Measurements from ENCODE around the gene SERINC2. TPM values are rescaled to one million over a fixed set of nuclear protein-coding genes. Genes with fewer than 3 reads are reported as not detected.
"Not testable (repeated sequence)": the region's sequence is repeated elsewhere in the genome, so short reads cannot be mapped to it uniquely, and the experiment has no call there.

The SERINC2 gene
- total RNA-seq, 1 donor from 2014 or later, result 45.8 TPM

DNA sequence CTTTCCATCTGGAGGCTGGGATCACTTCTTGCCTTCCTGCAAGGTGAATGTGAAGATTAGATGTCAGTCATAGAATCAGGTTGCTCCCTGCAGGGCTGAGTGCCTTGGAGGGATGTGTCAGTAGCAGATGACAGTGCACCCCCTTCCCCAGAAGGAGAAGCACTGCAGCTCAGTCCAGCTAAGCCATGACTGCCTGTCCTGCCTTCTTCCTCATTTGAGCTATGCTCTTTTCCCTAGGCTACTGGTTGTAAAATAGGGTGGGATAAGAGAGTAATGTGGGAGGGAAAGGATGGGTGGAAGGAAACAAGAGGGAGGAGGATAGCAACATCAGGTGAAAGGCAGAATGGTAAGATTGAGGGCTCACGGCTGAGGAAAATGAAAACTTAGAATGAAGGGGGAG is 29.0 kb upstream of the SERINC2 start:
- TF ChIP-seq, protein P1, sequence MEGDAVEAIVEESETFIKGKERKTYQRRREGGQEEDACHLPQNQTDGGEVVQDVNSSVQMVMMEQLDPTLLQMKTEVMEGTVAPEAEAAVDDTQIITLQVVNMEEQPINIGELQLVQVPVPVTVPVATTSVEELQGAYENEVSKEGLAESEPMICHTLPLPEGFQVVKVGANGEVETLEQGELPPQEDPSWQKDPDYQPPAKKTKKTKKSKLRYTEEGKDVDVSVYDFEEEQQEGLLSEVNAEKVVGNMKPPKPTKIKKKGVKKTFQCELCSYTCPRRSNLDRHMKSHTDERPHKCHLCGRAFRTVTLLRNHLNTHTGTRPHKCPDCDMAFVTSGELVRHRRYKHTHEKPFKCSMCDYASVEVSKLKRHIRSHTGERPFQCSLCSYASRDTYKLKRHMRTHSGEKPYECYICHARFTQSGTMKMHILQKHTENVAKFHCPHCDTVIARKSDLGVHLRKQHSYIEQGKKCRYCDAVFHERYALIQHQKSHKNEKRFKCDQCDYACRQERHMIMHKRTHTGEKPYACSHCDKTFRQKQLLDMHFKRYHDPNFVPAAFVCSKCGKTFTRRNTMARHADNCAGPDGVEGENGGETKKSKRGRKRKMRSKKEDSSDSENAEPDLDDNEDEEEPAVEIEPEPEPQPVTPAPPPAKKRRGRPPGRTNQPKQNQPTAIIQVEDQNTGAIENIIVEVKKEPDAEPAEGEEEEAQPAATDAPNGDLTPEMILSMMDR (conservative IDR thresholded peaks at IDR 0.05; ENCODE audit: low read depth, low read length), result no peak
- no peak overlapping the region for H3K4me3 ChIP-seq (ENCODE audit: low read depth, low read length)
- no peak for DNase-seq (ENCODE audit: low read depth)

DNA sequence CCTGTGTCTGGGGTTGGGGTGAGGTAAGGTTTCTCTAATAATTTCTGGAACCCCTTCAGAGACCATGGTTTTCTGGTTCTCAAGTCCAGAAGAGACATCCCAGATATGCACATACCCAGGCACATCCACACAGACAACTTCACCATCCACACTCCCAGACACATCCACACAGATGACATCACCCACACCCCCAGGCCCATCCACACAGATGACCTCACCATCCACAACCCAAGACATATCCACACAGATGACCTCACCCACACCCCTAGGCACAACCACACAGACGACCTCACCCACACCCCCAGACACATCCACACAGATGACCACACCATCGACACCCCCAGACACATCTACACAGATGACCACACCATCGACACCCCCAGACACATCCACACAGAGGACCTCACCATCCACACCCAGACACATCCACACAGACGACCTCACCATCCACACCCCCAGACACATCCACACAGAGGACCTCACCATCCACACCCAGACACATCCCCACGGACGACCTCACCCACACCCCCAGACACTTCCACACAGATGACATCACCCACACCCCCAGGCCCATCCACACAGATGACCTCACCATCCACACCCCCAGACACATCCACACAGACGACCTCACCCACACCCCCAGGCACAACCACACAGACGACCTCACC is 26.3 kb upstream of the SERINC2 start:
- H3K4me3 ChIP-seq (ENCODE audit: low read depth, low read length); DNase-seq (ENCODE audit: low read depth): not testable (repeated sequence)

DNA sequence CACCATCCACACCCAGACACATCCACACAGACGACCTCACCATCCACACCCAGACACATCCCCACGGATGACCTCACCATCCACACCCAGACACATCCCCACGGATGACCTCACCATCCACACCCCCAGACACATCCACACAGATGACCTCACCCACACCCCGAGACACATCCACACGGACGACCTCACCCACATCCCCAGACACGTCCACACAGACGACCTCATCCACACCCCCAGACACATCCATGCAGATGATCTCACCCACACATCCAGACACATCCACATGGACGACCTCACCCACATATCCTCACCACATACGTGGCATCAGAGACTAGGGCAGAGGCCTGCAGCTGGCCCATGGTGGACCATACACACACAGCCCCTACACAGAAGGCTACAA is 25.4 kb upstream of the SERINC2 start:
- no peak overlapping the region for H3K4me3 ChIP-seq (ENCODE audit: low read depth, low read length)
- TF ChIP-seq, protein P1 (conservative IDR thresholded peaks at IDR 0.05; ENCODE audit: low read depth, low read length), result no peak
- DNase-seq (ENCODE audit: low read depth), result no peak

DNA sequence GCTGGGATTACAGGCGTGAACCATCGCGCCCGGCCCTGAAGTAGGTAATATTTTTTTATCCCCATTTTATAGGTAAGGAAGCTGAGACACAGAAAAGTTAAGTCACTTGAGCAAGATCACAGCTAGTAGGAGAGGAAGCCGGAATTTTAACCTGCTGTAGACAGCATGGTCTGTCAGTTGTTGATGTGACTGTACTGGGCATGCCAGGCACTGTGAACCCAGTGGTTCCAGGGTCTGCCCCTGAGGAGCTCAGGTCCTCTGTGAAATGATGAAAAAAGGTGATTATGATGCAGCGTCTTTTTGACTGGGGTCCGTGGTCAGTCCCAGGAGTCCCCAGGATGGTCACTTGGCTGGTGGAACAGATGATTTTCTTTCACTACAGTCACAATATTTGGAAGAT is 23.4 kb upstream of the SERINC2 start:
- H3K4me3 ChIP-seq (ENCODE audit: low read depth, low read length), result no peak overlapping the region
- TF ChIP-seq, protein P1 (conservative IDR thresholded peaks at IDR 0.05; ENCODE audit: low read depth, low read length), result no peak
- DNase-seq (ENCODE audit: low read depth), result no peak

DNA sequence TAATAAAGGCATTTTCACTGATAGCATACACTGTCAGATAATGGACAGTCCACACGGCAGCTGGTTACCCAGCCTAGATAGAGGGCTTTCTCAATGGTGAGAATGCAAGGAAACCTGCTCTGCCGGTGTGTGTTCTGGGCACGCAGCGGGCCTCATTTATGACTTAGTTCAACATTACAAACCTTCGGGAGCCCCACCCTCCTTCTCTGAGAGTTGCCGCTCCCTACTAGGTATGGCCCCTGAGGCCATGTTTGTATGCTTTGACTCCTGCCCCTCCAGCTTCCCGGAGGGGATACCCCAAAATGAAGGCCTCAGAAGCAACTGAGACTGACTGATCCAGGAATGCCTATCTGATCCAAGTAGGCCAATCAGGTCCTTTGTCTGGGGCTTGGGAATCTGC is 22.9 kb upstream of the SERINC2 start:
- DNase-seq (ENCODE audit: low read depth), result no peak
- no peak overlapping the region for H3K4me3 ChIP-seq (ENCODE audit: low read depth, low read length)
- TF ChIP-seq, protein P1 (conservative IDR thresholded peaks at IDR 0.05; ENCODE audit: low read depth, low read length), result no peak

DNA sequence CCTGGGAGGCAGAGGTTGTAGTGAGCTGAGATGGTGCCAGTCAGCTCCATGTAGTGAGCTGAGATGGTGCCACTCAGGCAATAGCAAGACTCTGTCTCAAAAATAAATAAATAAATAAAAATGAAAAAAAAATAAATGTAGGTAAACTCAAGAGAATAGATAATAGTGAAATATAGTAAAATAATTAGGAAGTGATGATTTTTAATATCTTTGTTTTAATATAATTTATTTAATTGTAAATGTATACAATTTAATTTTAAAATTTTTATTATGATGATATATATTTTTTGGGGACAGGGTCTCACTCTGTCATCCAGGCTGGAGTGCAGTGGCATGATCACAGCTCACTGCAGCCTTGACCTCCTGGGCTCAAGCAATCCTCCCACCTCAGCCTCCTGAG is 19.6 kb upstream of the SERINC2 start:
- no peak overlapping the region for H3K4me3 ChIP-seq (ENCODE audit: low read depth, low read length)
- DNase-seq (ENCODE audit: low read depth), result no peak
- TF ChIP-seq, protein P1 (conservative IDR thresholded peaks at IDR 0.05; ENCODE audit: low read depth, low read length), result no peak

DNA sequence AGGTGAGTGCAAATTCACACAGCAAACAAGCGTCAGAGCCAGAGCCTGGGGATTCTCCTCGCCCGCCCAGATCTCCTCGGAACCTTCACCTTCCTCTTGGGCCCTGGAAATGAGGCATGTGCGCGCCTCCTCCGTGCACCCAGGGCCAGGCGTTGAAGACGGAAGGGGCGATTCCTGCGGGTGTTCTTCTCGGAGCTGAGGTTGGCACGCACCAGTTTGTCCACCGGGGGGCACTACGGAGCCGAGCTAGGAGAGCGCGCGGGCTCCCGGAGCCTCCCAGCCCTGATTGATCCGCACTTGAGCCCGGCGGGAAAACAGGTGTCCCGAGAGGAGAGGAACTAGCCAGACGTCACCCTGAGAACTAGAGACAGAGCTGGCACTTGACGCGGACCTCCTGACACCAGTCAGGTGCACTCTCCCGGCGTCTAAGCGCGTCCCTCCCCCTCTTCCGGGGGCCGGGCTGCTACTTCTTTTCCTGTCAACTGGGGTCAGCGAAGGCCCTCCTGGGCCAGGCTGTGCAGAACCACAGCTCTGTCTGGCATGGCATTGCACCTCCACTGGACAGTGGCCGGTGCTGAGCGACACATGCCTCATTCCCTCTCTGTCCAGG is 18.3 kb upstream of the SERINC2 start:
- DNase-seq (ENCODE audit: low read depth), result no peak
- TF ChIP-seq, protein P1 (conservative IDR thresholded peaks at IDR 0.05; ENCODE audit: low read depth, low read length), result peak; percentile 93
- H3K4me3 ChIP-seq (ENCODE audit: low read depth, low read length), result peak overlapping the region; percentile 42

Measured in epithelial cell of proximal tubule (primary cell).